Brain microvascular endothelial cell (primary cell): ENCODE data around the gene MKRN2.

Experiments used
- DNase-seq: peaks from one replicate; pipeline ENCODE4 v3.0.0-alpha.2; 2020
- H3K27ac ChIP-seq: fragments of 250-450 bp; sonication (Bioruptor Pico); 2 replicates; pipeline ENCODE4 v1.5.1; 2020; ENCODE audit warnings: mild to moderate bottlenecking, moderate library complexity
- H3K27me3 ChIP-seq: fragments of 250-450 bp; sonication (Bioruptor Pico); replicated peaks from 2 replicates; pipeline ENCODE4 v1.5.1; 2020; ENCODE audit warnings: mild to moderate bottlenecking
- H3K36me3 ChIP-seq: fragments of 250-450 bp; sonication (Bioruptor Pico); replicated peaks from 2 replicates; pipeline ENCODE4 v1.5.1; 2020; ENCODE audit warnings: mild to moderate bottlenecking
- H3K4me3 ChIP-seq: 2 replicates; pipeline ENCODE4 v1.5.1; 2011; ENCODE audit warnings: low read depth, mild to moderate bottlenecking, control low read depth, low read length, moderate library complexity
- in situ Hi-C: cut with HindIII; loops from 2 replicates; pipeline ENCODE4 v1.10.0; 2017; ENCODE audit warnings: low sequenced_read_pairs, low pct_ligation_motif_present
- TF ChIP-seq, protein P1 (sequence below): IDR thresholded peaks from 2 replicates; pipeline ENCODE4 v1.5.1; 2011; ENCODE audit warnings: low read depth, mild to moderate bottlenecking, moderate library complexity, low read length, control low read depth, inconsistent platforms; ENCODE audit errors: missing control alignments

The MKRN2 gene

DNA sequence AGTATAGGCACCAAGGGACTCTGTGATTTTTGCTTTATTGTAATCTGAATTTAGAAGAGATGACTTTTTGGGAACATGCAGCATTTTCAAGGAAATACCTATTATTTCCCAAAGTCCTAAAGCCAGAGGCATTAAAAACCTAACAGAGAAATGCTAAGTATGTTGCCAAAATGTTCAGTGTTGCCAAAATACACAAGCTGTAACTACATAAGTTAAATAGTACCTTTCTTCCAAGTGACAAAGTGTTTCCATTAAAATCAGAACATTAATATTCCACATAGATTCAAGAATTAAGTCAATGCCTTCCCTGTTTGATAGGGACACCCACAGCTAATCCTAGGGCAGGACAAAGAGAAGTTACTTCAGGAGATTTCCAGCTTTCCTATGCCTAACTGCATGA is 42.0 kb downstream of the MKRN2 start:
- in situ Hi-C loops = no loop called here
- no peaks in the 10 kb centered on the region for H3K27me3 ChIP-seq
- peaks cover 34% of the 10 kb centered on the region for H3K36me3 ChIP-seq
- no peak overlapping the region for H3K27ac ChIP-seq
- no peak for DNase-seq
- TF ChIP-seq, protein P1, sequence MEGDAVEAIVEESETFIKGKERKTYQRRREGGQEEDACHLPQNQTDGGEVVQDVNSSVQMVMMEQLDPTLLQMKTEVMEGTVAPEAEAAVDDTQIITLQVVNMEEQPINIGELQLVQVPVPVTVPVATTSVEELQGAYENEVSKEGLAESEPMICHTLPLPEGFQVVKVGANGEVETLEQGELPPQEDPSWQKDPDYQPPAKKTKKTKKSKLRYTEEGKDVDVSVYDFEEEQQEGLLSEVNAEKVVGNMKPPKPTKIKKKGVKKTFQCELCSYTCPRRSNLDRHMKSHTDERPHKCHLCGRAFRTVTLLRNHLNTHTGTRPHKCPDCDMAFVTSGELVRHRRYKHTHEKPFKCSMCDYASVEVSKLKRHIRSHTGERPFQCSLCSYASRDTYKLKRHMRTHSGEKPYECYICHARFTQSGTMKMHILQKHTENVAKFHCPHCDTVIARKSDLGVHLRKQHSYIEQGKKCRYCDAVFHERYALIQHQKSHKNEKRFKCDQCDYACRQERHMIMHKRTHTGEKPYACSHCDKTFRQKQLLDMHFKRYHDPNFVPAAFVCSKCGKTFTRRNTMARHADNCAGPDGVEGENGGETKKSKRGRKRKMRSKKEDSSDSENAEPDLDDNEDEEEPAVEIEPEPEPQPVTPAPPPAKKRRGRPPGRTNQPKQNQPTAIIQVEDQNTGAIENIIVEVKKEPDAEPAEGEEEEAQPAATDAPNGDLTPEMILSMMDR = no peak
- no peak overlapping the region for H3K4me3 ChIP-seq

DNA sequence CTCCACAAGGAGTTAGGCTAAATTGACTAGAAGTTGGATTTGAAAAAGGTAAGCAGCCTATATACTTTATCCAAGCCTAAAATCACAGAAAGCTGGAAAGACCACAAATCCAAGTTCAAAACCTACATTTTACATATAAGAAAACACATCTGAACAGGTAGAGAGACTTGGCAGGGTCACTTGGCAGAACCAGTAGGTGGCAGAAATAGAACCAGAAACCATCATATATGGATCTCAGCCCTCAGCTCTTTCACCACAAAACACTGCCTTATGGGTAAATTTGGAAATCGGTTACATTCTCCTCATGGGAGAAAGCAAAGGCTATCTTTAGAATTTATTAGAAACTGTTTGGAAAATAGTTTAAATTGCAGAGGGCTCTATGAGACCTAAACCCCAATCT is 44.2 kb downstream of the MKRN2 start:
- DNase-seq = no peak
- in situ Hi-C loops = no loop called here
- H3K27ac ChIP-seq = no peak overlapping the region
- peaks cover 30% of the 10 kb centered on the region for H3K36me3 ChIP-seq
- H3K27me3 ChIP-seq = no peaks in the 10 kb centered on the region
- no peak overlapping the region for H3K4me3 ChIP-seq
- TF ChIP-seq, protein P1 = no peak

DNA sequence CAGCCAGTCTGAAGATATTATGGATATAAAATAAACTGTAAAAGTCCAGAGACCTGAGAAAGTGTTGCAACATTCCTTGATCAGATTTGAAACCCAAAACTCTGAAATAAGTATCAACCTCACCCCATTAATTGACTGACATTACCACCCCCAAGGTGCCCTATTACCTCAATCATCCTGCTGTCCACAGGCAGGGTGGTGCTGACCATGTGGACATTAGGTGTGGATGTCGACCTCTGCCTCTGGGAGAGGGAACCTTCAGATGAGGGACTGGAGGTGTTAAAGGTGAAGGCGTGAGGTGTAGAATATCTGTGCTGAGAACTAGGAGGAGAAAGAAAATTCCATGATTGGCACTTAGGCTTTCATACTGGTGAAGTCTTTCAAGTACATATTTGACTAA is 47.1 kb downstream of the MKRN2 start:
- in situ Hi-C loops = no loop called here
- TF ChIP-seq, protein P1 = no peak
- Histone ChIP-seq H3K27me3 (no peaks in the 10 kb centered on the region), H3K27ac (no peak overlapping the region), H3K36me3 (peaks cover 25% of the 10 kb centered on the region), H3K4me3 (no peak overlapping the region)
- no peak for DNase-seq

DNA sequence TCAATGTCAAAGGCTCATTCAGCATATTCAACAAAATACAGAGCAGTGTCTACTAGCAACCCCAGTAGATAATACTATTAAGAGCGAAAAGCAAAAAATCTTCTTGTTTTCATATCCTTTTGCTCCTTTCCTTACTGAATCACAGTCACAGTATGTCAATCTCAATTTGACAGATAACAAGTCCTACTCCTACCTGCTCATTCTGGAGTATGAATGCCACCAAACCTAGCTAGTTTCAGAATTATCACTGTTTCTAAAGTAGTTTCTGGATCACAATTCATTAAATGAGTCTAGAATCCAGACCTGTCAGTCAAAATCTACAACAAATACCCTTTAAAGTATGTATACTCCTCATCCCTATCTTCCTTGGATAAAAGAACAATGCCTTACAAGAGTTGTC is 51.5 kb downstream of the MKRN2 start:
- in situ Hi-C loops = no loop called here
- H3K27ac ChIP-seq = no peak overlapping the region
- TF ChIP-seq, protein P1 = no peak
- no peak overlapping the region for H3K4me3 ChIP-seq
- H3K36me3 ChIP-seq = peaks cover 14% of the 10 kb centered on the region
- DNase-seq = no peak
- no peaks in the 10 kb centered on the region for H3K27me3 ChIP-seq

- in situ Hi-C loops = no loop called here
- Histone ChIP-seq H3K27me3 (no peaks in the 10 kb centered on the region), H3K27ac (no peak overlapping the region), H3K4me3 (no peak overlapping the region), H3K36me3 (peaks cover 11% of the 10 kb centered on the region)
- TF ChIP-seq, protein P1 = no peak
- DNase-seq = no peak
Measured at GRCh38 chr3:12611117-12611516, 54.2 kb downstream of the MKRN2 start.

GRCh38 chr3:12612514-12613226 is 55.8 kb downstream of the MKRN2 start:
- TF ChIP-seq, protein P1 = no peak
- Histone ChIP-seq H3K4me3 (no peak overlapping the region), H3K36me3 (peaks cover 15% of the 10 kb centered on the region), H3K27ac (no peak overlapping the region), H3K27me3 (no peaks in the 10 kb centered on the region)
- DNase-seq = no peak
- in situ Hi-C loops = no loop called here
